ENCODE measurements around the gene EP400. TPM values are rescaled to one million over a fixed set of nuclear protein-coding genes. Genes with fewer than 3 reads are reported as not detected.

Gene EP400
- total and polyA plus RNA-seq, 2 of the 8 experiments (the other 6 are each of a cell fraction or from before 2014, with no cell fraction given): 13.1 to 69.7 TPM

- no peak for TF ChIP-seq KDM1A (IDR thresholded peaks at IDR 0.05; ENCODE audit: borderline replicate concordance, low read length)
- TF ChIP-seq TBP (IDR thresholded peaks at IDR 0.05; ENCODE audit: low read depth, low read length): no peak
- TF ChIP-seq KDM4A (IDR thresholded peaks at IDR 0.05; ENCODE audit: low read depth, low read length, severe bottlenecking): no peak
- TF ChIP-seq YY1 (IDR thresholded peaks at IDR 0.05; ENCODE audit: low read depth, low read length): no peak
- no peak for TF ChIP-seq RNF2 (IDR thresholded peaks at IDR 0.05; ENCODE audit: borderline replicate concordance, low read depth, low read length, missing control alignments, poor library complexity, severe bottlenecking)
- no peak for TF ChIP-seq CHD7 (IDR thresholded peaks at IDR 0.05; ENCODE audit: insufficient replicate concordance, low read length)
Observed at GRCh38 chr12:131975228-131975627, 25.5 kb downstream of the EP400 start (continued).

Data from H1 (cell line).